Memory B cell (primary cell): Measurements from ENCODE around the gene S100A1.

Experiments used
- ATAC-seq: fragments of 150-1000 bp; cut with Tn5 transposase; 2 replicates; pipeline ENCODE4 v1.10.0; 2021; ENCODE audit warnings: low read depth, mild to moderate bottlenecking, moderate library complexity
- DNase-seq, 2 donors: peaks; one replicate each; pipeline ENCODE4 v3.0.0; 2022; ENCODE audit warnings: low spot score in 2 of 2
- H3K27ac Mint-ChIP-seq: one replicate; pipeline ENCODE4 v1.8.0; 2022; ENCODE audit warnings: mild to moderate bottlenecking, moderate library complexity, mixed read lengths
- H3K27me3 Mint-ChIP-seq: one replicate; pipeline ENCODE4 v1.8.0; 2022; ENCODE audit warnings: mixed read lengths
- H3K36me3 Mint-ChIP-seq: one replicate; pipeline ENCODE4 v1.8.0; 2022; ENCODE audit warnings: mild to moderate bottlenecking, mixed read lengths
- H3K4me1 Mint-ChIP-seq: one replicate; pipeline ENCODE4 v1.8.0; 2022; ENCODE audit warnings: mixed read lengths
- H3K4me3 Mint-ChIP-seq: one replicate; pipeline ENCODE4 v1.8.0; 2022; ENCODE audit warnings: mild to moderate bottlenecking, moderate library complexity, mixed read lengths
- H3K9me3 Mint-ChIP-seq: one replicate; pipeline ENCODE4 v1.8.0; 2022; ENCODE audit warnings: mixed read lengths

S100A1 gene

DNA sequence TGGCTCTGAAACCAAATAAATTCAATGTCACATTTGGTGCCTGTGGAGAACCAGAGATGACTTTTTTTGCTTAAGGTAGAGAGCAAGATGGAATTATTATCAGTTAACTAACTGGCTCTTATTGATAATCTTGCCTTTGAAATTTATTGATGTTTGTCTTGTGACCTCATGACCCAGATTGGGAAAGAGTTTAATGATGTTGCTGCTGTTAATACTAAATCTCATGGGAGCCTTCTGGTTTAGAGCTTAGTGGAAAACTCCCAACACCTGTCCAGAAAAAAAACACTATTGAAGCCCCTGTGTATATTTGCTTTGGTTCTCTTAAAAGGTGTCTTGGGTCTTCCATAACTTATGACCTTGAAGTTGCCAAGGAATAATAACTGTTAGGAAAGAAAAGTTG lies 15.6 kb downstream of the S100A1 start:
- H3K27ac Mint-ChIP-seq: peak overlapping the region; percentile 60
- no peak for DNase-seq
- H3K36me3 Mint-ChIP-seq: peaks cover 39% of the 10 kb centered on the region
- no peak overlapping the region for H3K4me3 Mint-ChIP-seq
- no peaks in the 10 kb centered on the region for H3K27me3 Mint-ChIP-seq
- H3K9me3 Mint-ChIP-seq: no peaks in the 10 kb centered on the region
- peaks cover 22% of the 10 kb centered on the region for H3K4me1 Mint-ChIP-seq
- ATAC-seq: no peak

DNA sequence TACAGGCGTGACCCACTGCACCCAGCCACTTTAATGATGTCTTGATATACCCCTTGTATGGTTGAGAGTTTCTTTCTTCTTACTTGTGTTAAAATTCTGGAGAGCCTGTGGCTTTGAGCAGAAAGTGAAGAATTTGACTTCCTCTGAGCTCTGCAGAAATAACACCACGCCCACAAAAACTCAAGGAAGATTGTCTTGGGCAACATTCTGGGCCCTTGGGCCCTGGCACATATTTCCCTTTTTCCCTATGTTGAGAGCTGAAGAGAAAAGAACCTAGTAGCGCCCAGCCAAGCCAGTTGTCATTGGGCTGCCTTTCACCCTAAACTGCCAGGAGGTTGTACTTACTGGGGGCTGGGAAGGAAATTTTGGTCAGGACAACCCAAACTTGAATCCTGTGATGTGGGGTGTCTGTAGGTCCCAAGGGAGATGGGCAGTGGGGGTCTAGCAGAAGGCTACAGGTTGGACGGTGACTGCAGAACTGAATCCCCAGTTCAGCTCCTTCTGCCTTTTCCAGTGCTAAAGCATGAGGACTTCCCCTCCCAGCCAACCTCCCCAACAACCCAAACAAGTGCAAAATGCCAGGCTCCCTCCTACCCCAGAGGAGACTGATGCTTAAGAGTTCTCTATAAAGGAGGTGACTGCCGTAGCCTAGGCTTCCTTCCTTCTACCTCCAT lies 18.6 kb downstream of the S100A1 start:
- Mint-ChIP-seq H3K4me3 (no peak overlapping the region), H3K36me3 (peaks cover 39% of the 10 kb centered on the region), H3K4me1 (peaks cover 22% of the 10 kb centered on the region), H3K27ac (peak overlapping the region; percentile 62), H3K27me3 (no peaks in the 10 kb centered on the region), H3K9me3 (no peaks in the 10 kb centered on the region)
- no peak for DNase-seq
- ATAC-seq: no peak

DNA sequence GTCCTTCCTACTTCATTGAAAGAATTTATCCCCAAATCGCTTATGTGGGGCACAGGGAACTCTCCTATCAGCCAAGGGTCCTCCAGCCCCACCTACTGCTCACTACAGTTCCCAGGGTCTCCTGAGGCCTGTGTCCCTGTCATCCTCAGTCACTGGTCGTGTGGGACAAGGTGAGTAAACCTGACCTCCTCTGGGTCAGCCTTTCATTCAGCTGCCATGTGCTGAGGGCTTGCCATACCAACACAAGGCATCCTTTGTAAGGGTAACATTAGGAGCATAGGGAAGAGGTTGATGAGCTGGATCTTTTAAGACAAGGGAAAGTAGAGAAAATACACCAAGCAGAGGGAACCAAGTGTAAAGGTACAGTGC lies 19.1 kb downstream of the S100A1 start:
- H3K9me3 Mint-ChIP-seq: no peaks in the 10 kb centered on the region
- peaks cover 37% of the 10 kb centered on the region for H3K36me3 Mint-ChIP-seq
- ATAC-seq (no peak), DNase-seq (no peak)
- peak overlapping the region; percentile 62 for H3K27ac Mint-ChIP-seq
- H3K27me3 Mint-ChIP-seq: no peaks in the 10 kb centered on the region
- H3K4me1 Mint-ChIP-seq: peaks cover 22% of the 10 kb centered on the region
- H3K4me3 Mint-ChIP-seq: no peak overlapping the region

DNA sequence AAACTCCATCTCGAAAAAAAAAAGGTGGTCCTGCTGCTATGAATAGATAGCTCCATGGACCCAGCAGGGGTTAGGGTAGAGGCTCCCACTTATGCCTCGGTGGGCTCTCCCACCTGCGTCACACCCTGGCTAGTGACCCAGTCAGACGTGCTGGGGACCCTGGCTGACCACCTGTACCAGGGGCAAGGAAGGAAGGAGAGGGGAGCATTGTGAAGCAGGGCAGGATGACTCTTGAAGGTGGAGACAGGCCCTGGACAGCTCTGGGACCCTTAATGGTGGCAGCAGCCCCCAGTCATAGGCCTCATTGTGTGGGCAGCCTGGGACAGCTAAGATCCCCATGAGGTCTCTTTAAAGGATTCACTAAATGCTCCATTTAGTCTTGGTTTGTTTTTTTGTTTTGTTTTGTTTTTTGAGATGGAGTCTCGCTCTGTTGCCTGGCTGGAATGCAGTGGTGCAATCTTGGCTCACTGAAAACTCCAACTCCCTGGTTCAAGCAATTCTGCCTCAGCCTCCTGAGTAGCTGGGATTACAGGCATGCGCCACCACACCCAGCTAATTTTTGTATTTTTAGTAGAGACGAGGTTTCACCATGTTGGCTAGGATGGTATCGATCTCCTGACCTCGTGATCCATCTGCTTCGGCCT lies 19.9 kb downstream of the S100A1 start:
- Mint-ChIP-seq H3K36me3 (peaks cover 34% of the 10 kb centered on the region), H3K4me1 (peaks cover 19% of the 10 kb centered on the region), H3K27ac (no peak overlapping the region), H3K27me3 (no peaks in the 10 kb centered on the region), H3K4me3 (no peak overlapping the region), H3K9me3 (no peaks in the 10 kb centered on the region)
- no peak for ATAC-seq
- no peak for DNase-seq

DNA sequence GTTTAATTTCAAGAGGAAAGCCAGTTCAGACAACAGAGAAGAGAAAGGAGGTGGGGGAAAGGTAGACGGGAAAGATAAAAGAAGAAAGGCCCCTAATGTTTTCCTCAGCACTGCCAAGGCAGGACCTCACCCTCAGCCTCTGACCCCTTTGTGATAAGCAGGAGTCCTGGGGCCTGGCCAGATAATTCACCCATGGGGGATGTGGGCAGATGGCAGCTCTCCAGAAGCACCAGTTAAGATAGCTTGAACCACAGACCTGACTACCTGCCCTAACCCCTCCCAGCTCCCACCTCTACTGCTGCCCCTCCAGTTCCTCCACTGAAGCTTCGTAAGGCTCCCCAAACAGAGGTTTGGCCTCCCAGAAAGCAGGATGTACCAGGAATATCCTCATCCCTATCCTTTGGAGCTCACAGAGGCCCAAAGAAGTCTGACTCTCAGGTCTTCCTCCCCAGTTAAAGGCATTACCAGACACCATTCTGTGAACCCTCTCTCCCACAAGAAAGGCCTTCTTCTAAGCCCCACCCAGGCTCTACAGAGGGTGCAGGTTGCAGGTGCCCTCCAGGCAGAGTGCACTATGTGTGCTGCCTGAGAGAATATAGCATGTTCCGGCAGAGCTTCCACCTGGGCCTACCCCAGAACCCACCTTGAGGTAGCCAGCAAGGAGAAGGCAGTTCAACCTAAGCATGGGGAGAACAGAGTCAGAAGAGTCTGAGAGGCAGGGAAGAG lies 21.1 kb downstream of the S100A1 start:
- ATAC-seq (no peak), DNase-seq (no peak)
- peaks cover 24% of the 10 kb centered on the region for H3K36me3 Mint-ChIP-seq
- H3K27ac Mint-ChIP-seq: peak overlapping the region; percentile 54
- H3K27me3 Mint-ChIP-seq: no peaks in the 10 kb centered on the region
- H3K9me3 Mint-ChIP-seq: no peaks in the 10 kb centered on the region
- H3K4me1 Mint-ChIP-seq: peaks cover 15% of the 10 kb centered on the region
- H3K4me3 Mint-ChIP-seq: no peak overlapping the region

DNA sequence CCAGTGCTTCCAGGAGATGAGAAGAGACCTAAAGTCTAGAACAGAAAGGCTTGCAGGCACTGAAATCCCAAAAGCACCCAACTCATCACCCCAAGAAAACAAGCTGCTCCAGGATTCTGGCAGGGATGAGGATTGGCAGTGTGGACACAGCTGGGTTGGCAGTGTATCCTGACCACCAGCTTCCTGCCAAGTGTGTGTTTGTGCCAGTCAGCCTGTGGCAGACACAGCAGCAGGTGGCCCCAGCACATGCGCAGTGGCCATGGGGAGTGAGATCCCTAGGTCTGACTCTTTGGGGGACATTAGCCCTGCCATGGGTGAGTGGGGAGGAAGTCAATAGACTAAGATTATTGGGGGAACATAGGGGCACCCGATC lies 21.6 kb downstream of the S100A1 start:
- Mint-ChIP-seq H3K4me1 (peaks cover 13% of the 10 kb centered on the region), H3K36me3 (peaks cover 21% of the 10 kb centered on the region), H3K4me3 (no peak overlapping the region), H3K27ac (peak overlapping the region; percentile 54), H3K27me3 (no peaks in the 10 kb centered on the region), H3K9me3 (no peaks in the 10 kb centered on the region)
- ATAC-seq (no peak), DNase-seq (no peak)

DNA sequence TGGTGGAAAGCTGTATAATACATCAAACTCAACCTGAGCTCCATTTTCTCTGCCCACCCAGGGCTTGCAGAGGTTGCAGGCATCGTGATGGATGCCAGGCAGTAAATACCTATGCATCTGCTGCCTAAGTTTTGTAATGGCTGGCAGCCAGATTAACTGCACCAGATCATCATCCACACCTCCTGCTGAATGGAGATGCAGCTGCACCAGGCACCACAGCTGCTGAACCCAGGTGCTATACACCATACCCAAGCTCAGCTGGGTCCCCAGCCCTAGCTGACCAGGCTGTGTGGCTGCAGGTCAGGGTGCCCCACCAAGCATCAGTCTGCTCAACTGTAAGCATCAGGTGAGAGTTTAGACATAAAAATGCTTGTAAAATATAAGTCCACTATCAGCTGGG lies 23.5 kb downstream of the S100A1 start:
- Mint-ChIP-seq H3K27ac (no peak overlapping the region), H3K4me3 (no peak overlapping the region), H3K27me3 (no peaks in the 10 kb centered on the region), H3K36me3 (peaks cover 7% of the 10 kb centered on the region), H3K9me3 (no peaks in the 10 kb centered on the region), H3K4me1 (peaks cover 5% of the 10 kb centered on the region)
- DNase-seq (no peak), ATAC-seq (no peak)

DNA sequence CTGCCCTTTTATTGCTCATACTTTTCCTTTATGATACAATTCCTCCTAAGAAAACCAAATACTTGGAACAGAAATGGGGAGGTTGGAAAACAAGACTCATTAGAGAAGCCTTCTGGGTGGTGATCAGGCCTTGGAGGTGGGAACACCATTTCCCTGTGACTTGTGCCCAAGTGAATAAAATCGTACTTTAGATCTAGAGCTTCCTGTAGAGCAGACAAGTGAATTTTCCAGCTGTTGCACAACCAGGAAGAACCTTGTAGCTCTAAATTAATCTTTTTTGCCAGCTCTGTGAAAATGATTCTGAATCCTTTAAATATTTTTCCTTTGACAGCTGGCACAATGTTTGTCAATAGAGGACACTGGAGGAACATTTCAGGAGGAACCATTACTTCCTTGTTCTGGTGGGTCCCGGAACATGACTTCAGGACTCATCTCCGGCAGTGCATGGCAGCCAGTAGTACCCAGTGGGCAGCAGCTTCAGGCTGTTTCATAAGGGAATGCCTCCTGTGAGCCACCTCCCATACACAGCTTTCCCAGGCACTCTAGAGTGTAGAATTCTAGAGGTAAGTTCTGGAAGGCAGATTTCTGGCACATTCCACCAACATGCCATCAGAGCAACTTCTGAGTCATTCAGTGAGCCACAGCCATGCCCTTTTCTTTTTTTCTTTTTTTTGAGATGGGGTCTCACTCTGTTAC lies 24.7 kb downstream of the S100A1 start:
- Mint-ChIP-seq H3K36me3 (no peaks in the 10 kb centered on the region), H3K27me3 (no peaks in the 10 kb centered on the region), H3K9me3 (no peaks in the 10 kb centered on the region), H3K4me3 (no peak overlapping the region), H3K4me1 (peaks cover 2% of the 10 kb centered on the region), H3K27ac (no peak overlapping the region)
- no peak for ATAC-seq
- DNase-seq: no peak

DNA sequence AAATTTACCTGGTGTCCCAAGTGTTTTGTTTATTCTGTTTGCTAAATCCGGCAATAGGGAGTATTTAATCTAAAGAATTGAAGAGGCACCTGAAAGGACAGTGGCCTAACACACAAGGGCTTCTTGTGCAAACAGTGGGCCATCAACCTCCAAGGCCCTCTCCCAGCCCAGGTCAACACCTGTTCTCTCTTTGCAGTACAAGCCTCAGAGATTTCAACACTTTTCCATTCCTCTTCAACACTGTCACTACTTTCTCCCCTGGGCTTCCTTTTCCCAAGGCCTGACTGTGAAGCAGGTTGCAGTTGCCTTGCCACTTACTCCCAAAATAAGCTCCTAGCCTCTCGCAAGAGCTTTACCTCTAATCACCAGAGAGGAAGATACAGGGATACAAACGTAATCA lies 27.1 kb downstream of the S100A1 start:
- Mint-ChIP-seq H3K27ac (no peak overlapping the region), H3K4me1 (peaks cover 2% of the 10 kb centered on the region), H3K36me3 (no peaks in the 10 kb centered on the region), H3K4me3 (no peak overlapping the region), H3K9me3 (no peaks in the 10 kb centered on the region), H3K27me3 (no peaks in the 10 kb centered on the region)
- DNase-seq (no peak), ATAC-seq (no peak)

DNA sequence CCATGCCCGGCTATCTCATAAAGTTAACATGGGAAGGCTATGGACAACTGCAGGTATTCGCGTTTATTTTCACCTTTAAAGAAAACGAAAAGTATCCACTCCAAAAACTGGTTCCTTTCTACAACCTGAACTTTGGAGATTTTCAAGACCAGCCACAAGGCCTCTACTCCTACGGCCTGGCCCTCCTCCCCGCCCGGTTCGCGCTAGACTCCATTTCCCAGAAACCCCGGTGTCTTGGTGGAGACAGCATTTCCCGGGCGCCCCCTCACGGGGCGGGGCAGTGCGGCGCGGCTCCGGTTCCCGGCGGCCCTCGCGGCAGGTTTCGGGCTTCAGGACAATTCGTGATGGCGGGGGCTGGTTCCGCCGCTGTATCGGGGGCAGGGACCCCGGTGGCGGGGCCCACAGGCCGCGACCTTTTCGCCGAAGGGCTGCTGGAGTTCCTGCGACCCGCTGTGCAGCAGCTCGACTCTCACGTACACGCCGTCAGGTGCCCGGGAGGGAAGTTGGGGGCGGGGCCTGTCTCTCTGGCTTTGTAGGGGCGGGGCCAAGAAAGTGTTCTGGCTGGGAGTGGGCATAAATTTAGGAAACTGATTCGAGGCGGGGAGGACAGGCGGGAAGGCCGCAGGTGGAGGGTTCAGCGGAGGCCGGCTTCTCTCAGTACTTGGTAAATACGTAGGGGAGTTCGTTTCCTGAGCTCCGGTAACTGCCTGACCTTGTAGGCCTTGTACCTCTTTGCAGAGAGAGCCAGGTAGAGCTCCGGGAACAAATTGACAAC lies 30.4 kb downstream of the S100A1 start, which contains the start of gene SNAPIN:
Gene SNAPIN, plus strand, starts transcription at position 304 of the 775 bp plus-strand sequence. Its CDS starts 41 bp downstream, at position 345.
- peaks cover 2% of the 10 kb centered on the region for H3K36me3 Mint-ChIP-seq
- peak within 1 kb of the TSS; percentile 83 for H3K27ac Mint-ChIP-seq
- H3K4me1 Mint-ChIP-seq: peaks cover 2% of the 10 kb centered on the region
- peak within 1 kb of the TSS; percentile 90 for H3K4me3 Mint-ChIP-seq
- peak; percentile 88 to 91 for DNase-seq
- H3K9me3 Mint-ChIP-seq: no peaks in the 10 kb centered on the region
- peak; percentile 98 for ATAC-seq
- no peaks in the 10 kb centered on the region for H3K27me3 Mint-ChIP-seq

DNA sequence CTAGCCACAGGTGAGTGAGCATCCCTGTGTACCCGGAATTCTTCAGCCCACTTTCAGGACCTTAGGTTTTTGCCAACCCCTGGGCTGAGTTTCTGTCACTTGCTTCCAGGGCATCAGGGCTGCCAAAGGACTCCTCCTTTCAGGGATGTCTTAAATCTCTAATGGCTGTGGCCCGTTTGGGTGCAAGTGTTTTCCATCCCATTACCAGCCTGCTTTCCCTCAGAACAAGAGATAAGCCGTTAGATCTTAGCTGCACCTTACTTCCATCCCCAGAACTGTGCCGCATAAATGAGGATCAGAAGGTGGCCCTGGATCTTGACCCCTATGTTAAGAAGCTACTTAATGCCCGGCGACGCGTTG lies 30.9 kb downstream of the S100A1 start:
- DNase-seq (no peak), ATAC-seq (no peak)
- Mint-ChIP-seq H3K9me3 (no peaks in the 10 kb centered on the region), H3K36me3 (peaks cover 5% of the 10 kb centered on the region), H3K27me3 (no peaks in the 10 kb centered on the region), H3K4me3 (peak overlapping the region; percentile 90), H3K27ac (peak overlapping the region; percentile 83), H3K4me1 (peaks cover 2% of the 10 kb centered on the region)

DNA sequence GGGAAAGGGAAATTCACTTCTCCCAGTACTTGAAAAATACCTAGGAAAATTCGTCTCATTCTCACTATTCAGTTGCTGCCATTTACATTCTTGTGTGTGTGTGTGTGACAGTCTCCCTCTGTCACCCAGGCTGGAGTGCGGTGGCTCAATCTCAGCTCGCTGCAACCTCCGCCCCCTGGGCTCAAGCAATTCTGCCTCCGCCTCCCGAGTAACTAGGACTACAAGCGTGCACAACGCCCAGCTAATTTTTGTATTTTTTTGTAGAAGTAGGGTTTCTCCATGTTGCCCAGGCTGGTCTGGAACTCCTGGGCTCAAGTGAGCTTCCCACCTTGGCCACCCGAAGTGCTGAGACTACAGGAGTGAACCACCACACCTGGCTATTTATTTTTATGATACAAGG lies 31.4 kb downstream of the S100A1 start:
- Mint-ChIP-seq H3K4me3 (peak overlapping the region; percentile 90), H3K27me3 (no peaks in the 10 kb centered on the region), H3K9me3 (no peaks in the 10 kb centered on the region), H3K36me3 (peaks cover 8% of the 10 kb centered on the region), H3K4me1 (peaks cover 2% of the 10 kb centered on the region), H3K27ac (peak overlapping the region; percentile 60)
- DNase-seq: no peak
- ATAC-seq: no peak

DNA sequence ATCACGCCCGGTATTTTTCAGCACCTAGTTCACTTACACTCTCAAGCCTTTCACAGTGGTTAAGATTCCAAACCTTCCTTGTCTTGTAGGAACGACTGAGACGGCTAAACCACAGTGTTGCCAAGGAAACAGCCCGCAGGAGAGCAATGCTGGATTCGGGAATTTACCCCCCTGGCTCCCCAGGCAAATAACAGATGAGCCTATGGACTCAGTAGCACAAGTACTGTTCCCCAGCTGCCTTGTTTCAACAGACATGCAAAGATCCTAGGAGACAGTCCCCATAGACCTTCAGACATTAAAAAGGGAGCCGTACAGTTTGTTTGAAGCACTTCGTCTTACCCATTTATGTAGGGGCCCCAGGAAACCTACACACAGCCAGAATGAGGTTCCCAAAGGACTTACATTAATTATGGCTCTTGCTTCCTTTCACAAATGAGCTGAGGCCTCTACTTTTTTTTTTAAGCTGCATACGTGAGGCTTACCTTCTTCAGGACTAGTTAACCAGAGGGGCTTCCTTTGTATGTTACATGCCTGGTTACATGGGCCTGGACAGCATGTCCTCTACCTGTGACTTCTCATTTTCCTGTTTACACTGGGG lies 33.0 kb downstream of the S100A1 start:
- Mint-ChIP-seq H3K4me1 (peaks cover 2% of the 10 kb centered on the region), H3K27ac (no peak overlapping the region), H3K4me3 (no peak overlapping the region), H3K27me3 (no peaks in the 10 kb centered on the region), H3K36me3 (peaks cover 17% of the 10 kb centered on the region), H3K9me3 (no peaks in the 10 kb centered on the region)
- ATAC-seq: no peak
- no peak for DNase-seq
